ENCODE data around the gene ENOPH1. TPM values are rescaled to one million over a fixed set of nuclear protein-coding genes. Genes with fewer than 3 reads are reported as not detected.

Gene ENOPH1
- total and polyA plus RNA-seq, 2 of the 13 experiments (the other 11 are each of a cell fraction or from before 2014, with no cell fraction given): 15.5 to 64.3 TPM

DNA sequence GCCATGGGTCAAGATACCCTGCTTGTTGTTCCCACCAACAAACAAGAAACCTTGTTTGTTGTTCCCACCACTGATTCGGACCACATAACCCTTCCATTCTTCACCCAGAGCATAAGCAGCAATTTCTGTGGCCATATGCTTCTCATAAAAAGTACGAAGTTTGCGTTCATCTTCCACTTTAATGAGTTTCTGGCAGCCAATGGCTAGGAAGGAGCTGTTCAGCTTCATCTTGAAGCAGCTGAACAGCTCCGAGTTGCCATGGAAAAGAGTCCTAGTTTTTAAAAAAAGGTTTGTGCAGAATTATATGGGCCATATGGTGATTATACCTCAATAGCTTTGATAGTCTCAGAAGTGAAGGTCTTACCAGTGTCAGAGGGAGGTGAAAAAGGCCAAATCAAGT is 65.3 kb downstream of the ENOPH1 start:
- in situ Hi-C loops (cut with HindIII; ENCODE audit: extremely low pct_ligation_motif_present, low pct_unique_long_range_greater_than_20kb) (no loop called here), intact Hi-C loops (cut with micrococcal nuclease; ENCODE audit: unreplicated experiment) (no loop called here)
- Histone ChIP-seq H3K9ac (ENCODE audit: insufficient read depth, low read depth, low read length) (no peak overlapping the region), H3K4me3 (replicated peaks in 1 of 3; ENCODE audit: insufficient read depth in 1 of 3, low read depth in 2 of 3, low read length in 3 of 3) (no peak overlapping the region), H3K27ac (ENCODE audit: extremely low read length, insufficient read depth, low read length) (no peak overlapping the region), H3K4me2 (ENCODE audit: low read depth, low read length) (no peak overlapping the region), H3K9me3 (ENCODE audit: low read length) (no peaks in the 10 kb centered on the region), H4K20me1 (ENCODE audit: insufficient read depth, low read length) (no peaks in the 10 kb centered on the region), H3K27me3 (ENCODE audit: control insufficient read depth in 1 of 2, insufficient read depth in 2 of 2, low read length in 2 of 2) (no peaks in the 10 kb centered on the region), H3K36me3 (replicated peaks in 1 of 2; ENCODE audit: control insufficient read depth in 1 of 2, insufficient read depth in 2 of 2, low read length in 2 of 2) (no peaks in the 10 kb centered on the region), H3K4me1 (ENCODE audit: insufficient read depth, low read length) (no peaks in the 10 kb centered on the region), H3K79me2 (ENCODE audit: insufficient read depth, low read length) (no peaks in the 10 kb centered on the region), H2AFZ (ENCODE audit: low read length) (no peak overlapping the region)
- TF ChIP-seq GABPB1 (CRISPR knock-in tag; IDR thresholded peaks at IDR 0.05): no peak
- ChIA-PET POLR2A (no interaction called here), CTCF (ENCODE audit: low intra/inter-chr PET ratio, low total read pairs) (no interaction called here)
- WGBS (ENCODE audit: low lambda C conversion rate): 71% methylated on average over 4 of the region's 4 CpGs
- no peak for FAIRE-seq
- ATAC-seq: no peak
- BruUV-seq (replicated peaks): no TSS peak
- no peak for DNase-seq (ENCODE audit: low spot score)

GRCh38 chr4:82496349-82496748 is 66.0 kb downstream of the ENOPH1 start:
- no TSS peak for BruUV-seq (replicated peaks)
- Histone ChIP-seq H2AFZ (ENCODE audit: low read length) (no peak overlapping the region), H3K4me3 (replicated peaks in 1 of 3; ENCODE audit: insufficient read depth in 1 of 3, low read depth in 2 of 3, low read length in 3 of 3) (no peak overlapping the region), H3K4me2 (ENCODE audit: low read depth, low read length) (no peak overlapping the region), H3K9ac (ENCODE audit: insufficient read depth, low read depth, low read length) (no peak overlapping the region), H3K36me3 (replicated peaks in 1 of 2; ENCODE audit: control insufficient read depth in 1 of 2, insufficient read depth in 2 of 2, low read length in 2 of 2) (no peaks in the 10 kb centered on the region), H3K27me3 (ENCODE audit: control insufficient read depth in 1 of 2, insufficient read depth in 2 of 2, low read length in 2 of 2) (no peaks in the 10 kb centered on the region), H3K79me2 (ENCODE audit: insufficient read depth, low read length) (no peaks in the 10 kb centered on the region), H3K4me1 (ENCODE audit: insufficient read depth, low read length) (no peaks in the 10 kb centered on the region), H3K27ac (ENCODE audit: extremely low read length, insufficient read depth, low read length) (no peak overlapping the region), H3K9me3 (ENCODE audit: low read length) (no peaks in the 10 kb centered on the region), H4K20me1 (ENCODE audit: insufficient read depth, low read length) (no peaks in the 10 kb centered on the region)
- FAIRE-seq: no peak
- in situ Hi-C loops (cut with HindIII; ENCODE audit: extremely low pct_ligation_motif_present, low pct_unique_long_range_greater_than_20kb) (no loop called here), intact Hi-C loops (cut with micrococcal nuclease; ENCODE audit: unreplicated experiment) (no loop called here)
- DNase-seq (ENCODE audit: low spot score): no peak
- ATAC-seq: no peak
- TF ChIP-seq, protein P1, sequence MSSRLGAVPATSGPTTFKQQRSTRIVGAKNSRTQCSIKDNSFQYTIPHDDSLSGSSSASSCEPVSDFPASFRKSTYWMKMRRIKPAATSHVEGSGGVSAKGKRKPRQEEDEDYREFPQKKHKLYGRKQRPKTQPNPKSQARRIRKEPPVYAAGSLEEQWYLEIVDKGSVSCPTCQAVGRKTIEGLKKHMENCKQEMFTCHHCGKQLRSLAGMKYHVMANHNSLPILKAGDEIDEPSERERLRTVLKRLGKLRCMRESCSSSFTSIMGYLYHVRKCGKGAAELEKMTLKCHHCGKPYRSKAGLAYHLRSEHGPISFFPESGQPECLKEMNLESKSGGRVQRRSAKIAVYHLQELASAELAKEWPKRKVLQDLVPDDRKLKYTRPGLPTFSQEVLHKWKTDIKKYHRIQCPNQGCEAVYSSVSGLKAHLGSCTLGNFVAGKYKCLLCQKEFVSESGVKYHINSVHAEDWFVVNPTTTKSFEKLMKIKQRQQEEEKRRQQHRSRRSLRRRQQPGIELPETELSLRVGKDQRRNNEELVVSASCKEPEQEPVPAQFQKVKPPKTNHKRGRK (CRISPR knock-in tag; IDR thresholded peaks at IDR 0.05): no peak
- TF ChIP-seq HMG20A (CRISPR knock-in tag; IDR thresholded peaks at IDR 0.05; ENCODE audit: borderline replicate concordance) (no peak), ZNF326 (CRISPR knock-in tag; IDR thresholded peaks at IDR 0.05; ENCODE audit: borderline replicate concordance) (no peak), GPBP1L1 (CRISPR knock-in tag; IDR thresholded peaks at IDR 0.05) (no peak), CEBPZ (IDR thresholded peaks at IDR 0.05; ENCODE audit: low read length) (no peak), KDM5B (CRISPR knock-in tag; IDR thresholded peaks at IDR 0.05; ENCODE audit: borderline replicate concordance) (no peak), ZNF24 (IDR thresholded peaks at IDR 0.05) (no peak), NBN (conservative IDR thresholded peaks at IDR 0.05) (no peak)
- TF ChIP-seq, protein P2, sequence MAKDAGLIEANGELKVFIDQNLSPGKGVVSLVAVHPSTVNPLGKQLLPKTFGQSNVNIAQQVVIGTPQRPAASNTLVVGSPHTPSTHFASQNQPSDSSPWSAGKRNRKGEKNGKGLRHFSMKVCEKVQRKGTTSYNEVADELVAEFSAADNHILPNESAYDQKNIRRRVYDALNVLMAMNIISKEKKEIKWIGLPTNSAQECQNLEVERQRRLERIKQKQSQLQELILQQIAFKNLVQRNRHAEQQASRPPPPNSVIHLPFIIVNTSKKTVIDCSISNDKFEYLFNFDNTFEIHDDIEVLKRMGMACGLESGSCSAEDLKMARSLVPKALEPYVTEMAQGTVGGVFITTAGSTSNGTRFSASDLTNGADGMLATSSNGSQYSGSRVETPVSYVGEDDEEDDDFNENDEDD (CRISPR knock-in tag; IDR thresholded peaks at IDR 0.05; ENCODE audit: borderline replicate concordance): no peak
- CTCF ChIA-PET (ENCODE audit: low intra/inter-chr PET ratio, low total read pairs): no interaction called here
- POLR2A ChIA-PET: no interaction called here
- WGBS (ENCODE audit: low lambda C conversion rate): 56% methylated on average over 2 of the region's 2 CpGs
